ENCODE measurements around the gene SYT9. TPM values are rescaled to one million over a fixed set of nuclear protein-coding genes. Genes with fewer than 3 reads are reported as not detected.

The SYT9 gene
- total RNA-seq, 4 donors from 2014 or later: 0.13 to 0.47 (median 0.15) TPM; not detected in 1

GRCh38 chr11:7486781-7487140 is 235.1 kb downstream of the SYT9 start:
- Histone ChIP-seq H3K27ac (no peak overlapping the region), H3K27me3 (no peaks in the 10 kb centered on the region), H3K9me3 (no peaks in the 10 kb centered on the region), H3K36me3 (peaks cover 0 to 9% of the 10 kb centered on the region in 2 donors), H3K4me1 (peaks cover 0 to 7% (median 0%) of the 10 kb centered on the region in 3 donors), H3K4me3 (peak overlapping the region; percentile 32 to 48)
- TF ChIP-seq POLR2A (IDR thresholded peaks at IDR 0.05) (no peak), POLR2AphosphoS5 (IDR thresholded peaks at IDR 0.05) (no peak), EP300 (IDR thresholded peaks at IDR 0.05) (no peak)
- TF ChIP-seq, protein P1, sequence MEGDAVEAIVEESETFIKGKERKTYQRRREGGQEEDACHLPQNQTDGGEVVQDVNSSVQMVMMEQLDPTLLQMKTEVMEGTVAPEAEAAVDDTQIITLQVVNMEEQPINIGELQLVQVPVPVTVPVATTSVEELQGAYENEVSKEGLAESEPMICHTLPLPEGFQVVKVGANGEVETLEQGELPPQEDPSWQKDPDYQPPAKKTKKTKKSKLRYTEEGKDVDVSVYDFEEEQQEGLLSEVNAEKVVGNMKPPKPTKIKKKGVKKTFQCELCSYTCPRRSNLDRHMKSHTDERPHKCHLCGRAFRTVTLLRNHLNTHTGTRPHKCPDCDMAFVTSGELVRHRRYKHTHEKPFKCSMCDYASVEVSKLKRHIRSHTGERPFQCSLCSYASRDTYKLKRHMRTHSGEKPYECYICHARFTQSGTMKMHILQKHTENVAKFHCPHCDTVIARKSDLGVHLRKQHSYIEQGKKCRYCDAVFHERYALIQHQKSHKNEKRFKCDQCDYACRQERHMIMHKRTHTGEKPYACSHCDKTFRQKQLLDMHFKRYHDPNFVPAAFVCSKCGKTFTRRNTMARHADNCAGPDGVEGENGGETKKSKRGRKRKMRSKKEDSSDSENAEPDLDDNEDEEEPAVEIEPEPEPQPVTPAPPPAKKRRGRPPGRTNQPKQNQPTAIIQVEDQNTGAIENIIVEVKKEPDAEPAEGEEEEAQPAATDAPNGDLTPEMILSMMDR (IDR thresholded peaks at IDR 0.05): no peak
- 27% methylated on average over 6 of the region's 6 CpGs; no CpG with 5 or more reads in 1 of the 2 donors for WGBS, 2 donors (ENCODE audit: low coverage in 1 of 2)
- ATAC-seq: no peak

GRCh38 chr11:7487360-7487759 is 235.7 kb downstream of the SYT9 start:
- ATAC-seq: no peak
- H3K27ac ChIP-seq: no peak overlapping the region
- H3K27me3 ChIP-seq: no peaks in the 10 kb centered on the region
- H3K4me3 ChIP-seq: peak overlapping the region in 1 of 2 donors; percentile 48
- no peaks in the 10 kb centered on the region for H3K9me3 ChIP-seq
- 43% methylated on average over 2 of the region's 2 CpGs for WGBS, 2 donors (ENCODE audit: low coverage in 1 of 2)
- peaks cover 0 to 7% (median 0%) of the 10 kb centered on the region in 3 donors for H3K4me1 ChIP-seq
- peaks cover 0 to 9% of the 10 kb centered on the region in 2 donors for H3K36me3 ChIP-seq
- TF ChIP-seq POLR2A (IDR thresholded peaks at IDR 0.05) (no peak), EP300 (IDR thresholded peaks at IDR 0.05) (no peak), POLR2AphosphoS5 (IDR thresholded peaks at IDR 0.05) (no peak)
- TF ChIP-seq, protein P1 (IDR thresholded peaks at IDR 0.05): no peak

GRCh38 chr11:7488681-7489080 is 237.0 kb downstream of the SYT9 start:
- H3K27me3 ChIP-seq: no peaks in the 10 kb centered on the region
- no peak overlapping the region for H3K4me3 ChIP-seq
- peaks cover 0 to 9% of the 10 kb centered on the region in 2 donors for H3K36me3 ChIP-seq
- TF ChIP-seq POLR2A (IDR thresholded peaks at IDR 0.05) (no peak), POLR2AphosphoS5 (IDR thresholded peaks at IDR 0.05) (no peak)
- TF ChIP-seq, protein P1 (IDR thresholded peaks at IDR 0.05): no peak
- ATAC-seq: no peak
- no peak overlapping the region for H3K27ac ChIP-seq
- H3K9me3 ChIP-seq: no peaks in the 10 kb centered on the region
- H3K4me1 ChIP-seq: peaks cover 0 to 7% (median 0%) of the 10 kb centered on the region in 3 donors
- 71 to 100% methylated on average over 1 of the region's 1 CpG for WGBS, 2 donors (ENCODE audit: low coverage in 1 of 2)

DNA sequence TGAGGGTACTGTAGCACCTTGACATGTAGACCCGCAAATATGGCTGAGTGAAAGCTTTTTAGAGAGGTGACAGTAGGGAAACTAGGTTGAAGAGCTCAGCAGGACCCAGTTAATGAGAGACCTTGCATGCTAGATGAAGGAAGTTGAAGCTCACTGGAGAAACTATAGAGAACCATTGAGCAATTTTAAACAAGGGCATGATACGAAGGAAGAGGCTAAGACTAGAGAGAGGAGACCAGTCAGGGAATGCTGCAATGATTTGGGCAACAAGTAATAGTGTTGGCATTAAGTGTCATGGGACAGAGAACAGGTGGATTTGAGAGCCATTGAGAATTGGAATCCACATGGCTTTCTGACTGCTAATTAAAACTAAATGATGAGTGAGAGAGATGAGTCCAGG is 237.7 kb downstream of the SYT9 start:
- H3K36me3 ChIP-seq: peaks cover 0 to 9% of the 10 kb centered on the region in 2 donors
- H3K4me3 ChIP-seq: no peak overlapping the region
- H3K4me1 ChIP-seq: peaks cover 0 to 7% (median 0%) of the 10 kb centered on the region in 3 donors
- H3K27ac ChIP-seq: peak overlapping the region in 1 of 4 donors; percentile 8
- no peak for ATAC-seq
- 88 to 93% methylated on average over 2 of the region's 2 CpGs for WGBS, 2 donors (ENCODE audit: low coverage in 1 of 2)
- H3K27me3 ChIP-seq: no peaks in the 10 kb centered on the region
- no peaks in the 10 kb centered on the region for H3K9me3 ChIP-seq
- TF ChIP-seq POLR2AphosphoS5 (IDR thresholded peaks at IDR 0.05) (no peak), EP300 (IDR thresholded peaks at IDR 0.05) (no peak), POLR2A (IDR thresholded peaks at IDR 0.05) (no peak)
- TF ChIP-seq, protein P1 (IDR thresholded peaks at IDR 0.05): no peak

DNA sequence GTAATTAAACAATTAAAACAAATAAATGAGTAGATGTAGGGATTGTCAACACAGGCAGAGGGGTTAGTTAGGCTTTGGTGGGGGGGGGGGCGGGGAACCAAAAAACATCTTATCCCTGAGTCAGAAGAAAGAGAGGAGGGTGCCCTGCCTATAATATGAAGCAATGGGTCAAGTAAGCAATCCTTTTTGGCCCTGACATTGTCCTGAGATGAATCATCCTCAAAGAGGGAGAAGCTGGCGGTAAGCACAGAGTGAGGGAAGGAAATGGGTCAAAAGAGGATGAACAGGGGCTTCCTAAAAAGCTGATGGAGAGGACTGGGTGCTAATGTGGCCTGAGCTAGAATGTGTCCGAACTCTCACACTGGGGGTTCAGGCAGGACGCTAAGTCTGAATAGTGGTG is 238.3 kb downstream of the SYT9 start:
- no peaks in the 10 kb centered on the region for H3K9me3 ChIP-seq
- H3K27me3 ChIP-seq: no peaks in the 10 kb centered on the region
- peak; percentile 84 for ATAC-seq
- peaks cover 0 to 9% of the 10 kb centered on the region in 2 donors for H3K36me3 ChIP-seq
- peaks cover 0 to 7% (median 0%) of the 10 kb centered on the region in 3 donors for H3K4me1 ChIP-seq
- H3K27ac ChIP-seq: peak overlapping the region in 1 of 4 donors; percentile 8
- 75% methylated on average over 4 of the region's 4 CpGs; no CpG with 5 or more reads in 1 of the 2 donors for WGBS, 2 donors (ENCODE audit: low coverage in 1 of 2)
- no peak for TF ChIP-seq POLR2A (IDR thresholded peaks at IDR 0.05)
- TF ChIP-seq, protein P1 (IDR thresholded peaks at IDR 0.05): no peak
- no peak for TF ChIP-seq POLR2AphosphoS5 (IDR thresholded peaks at IDR 0.05)
- no peak for TF ChIP-seq EP300 (IDR thresholded peaks at IDR 0.05)
- H3K4me3 ChIP-seq: no peak overlapping the region
